NCI-H1436 (cell line): Measurements from ENCODE around the gene CSTF1.
"Not testable (repeated sequence)": the region's sequence is repeated elsewhere in the genome, so short reads cannot be mapped to it uniquely, and the experiment has no call there.

Source experiments
- DNase-seq: peaks from one replicate; lab custom pipeline; 2025; lab: John Stamatoyannopoulos, UW

Gene CSTF1

DNA sequence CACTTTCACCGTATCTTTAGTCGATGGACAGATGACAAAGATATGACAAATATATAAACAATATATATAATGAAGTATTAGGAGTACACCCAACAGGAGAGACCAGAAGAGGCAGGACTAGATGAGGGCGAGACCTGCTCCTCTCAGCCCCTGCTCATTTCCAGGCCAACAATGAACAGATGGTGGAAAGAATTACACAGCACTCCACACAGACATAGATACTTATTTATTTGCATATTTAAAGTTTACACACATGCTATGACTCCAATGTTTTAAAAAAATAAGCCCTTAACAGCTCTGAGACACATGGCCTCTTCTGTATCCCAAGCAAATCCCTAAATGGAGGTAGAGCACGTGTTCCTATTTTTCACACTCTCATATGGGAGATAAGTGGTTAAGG is 23.3 kb upstream of the CSTF1 start:
- no peak for DNase-seq

DNA sequence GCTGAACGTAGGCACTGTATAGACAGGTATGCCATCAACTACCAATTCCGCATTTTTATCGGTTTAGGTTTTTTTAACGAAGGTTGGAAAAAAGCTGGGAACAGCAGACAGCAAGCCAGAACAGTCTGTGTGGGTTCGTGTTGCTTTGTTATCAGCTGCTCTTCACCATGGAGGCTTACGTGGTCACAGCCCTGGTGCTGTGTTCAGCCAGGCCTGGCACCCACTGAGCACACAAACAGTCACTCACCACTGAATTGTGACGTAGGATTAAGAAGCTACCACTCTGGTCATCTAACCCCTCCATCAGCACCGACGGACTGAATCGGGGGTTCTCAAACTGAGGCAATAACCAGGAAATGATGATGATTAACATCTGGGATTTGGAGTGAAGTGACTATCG is 20.5 kb upstream of the CSTF1 start:
- DNase-seq: no peak

GRCh38 chr20:56372850-56373249 is 19.6 kb upstream of the CSTF1 start:
- DNase-seq: no peak

- DNase-seq: no peak
Observed at GRCh38 chr20:56373942-56374341, 18.5 kb upstream of the CSTF1 start.

GRCh38 chr20:56376331-56376730 is 16.1 kb upstream of the CSTF1 start:
- no peak for DNase-seq

- no peak for DNase-seq
Observed at GRCh38 chr20:56378386-56378785, 14.1 kb upstream of the CSTF1 start.

DNA sequence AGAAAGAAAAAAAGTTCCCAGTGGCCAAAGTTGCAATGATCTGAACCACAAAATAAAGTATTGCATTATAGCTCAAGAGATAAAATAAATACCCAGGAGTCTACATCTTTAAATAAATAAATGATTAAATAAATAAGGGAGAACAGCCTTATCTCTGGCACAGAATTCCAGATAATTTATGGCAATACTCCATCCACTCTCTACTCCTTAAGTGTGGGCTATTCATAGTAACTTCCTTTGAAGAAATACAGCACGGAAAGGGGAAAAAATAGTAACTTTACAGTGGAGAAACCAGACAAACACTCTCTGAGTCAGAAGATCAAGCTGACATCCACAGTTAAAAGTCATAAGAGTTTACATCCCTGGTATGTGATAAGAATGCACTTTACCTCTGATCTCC is 12.1 kb upstream of the CSTF1 start:
- no peak for DNase-seq

- DNase-seq: no peak
Observed at GRCh38 chr20:56381501-56381900, 10.9 kb upstream of the CSTF1 start.

- DNase-seq: no peak
Observed at GRCh38 chr20:56382696-56383095, 9.7 kb upstream of the CSTF1 start.

DNA sequence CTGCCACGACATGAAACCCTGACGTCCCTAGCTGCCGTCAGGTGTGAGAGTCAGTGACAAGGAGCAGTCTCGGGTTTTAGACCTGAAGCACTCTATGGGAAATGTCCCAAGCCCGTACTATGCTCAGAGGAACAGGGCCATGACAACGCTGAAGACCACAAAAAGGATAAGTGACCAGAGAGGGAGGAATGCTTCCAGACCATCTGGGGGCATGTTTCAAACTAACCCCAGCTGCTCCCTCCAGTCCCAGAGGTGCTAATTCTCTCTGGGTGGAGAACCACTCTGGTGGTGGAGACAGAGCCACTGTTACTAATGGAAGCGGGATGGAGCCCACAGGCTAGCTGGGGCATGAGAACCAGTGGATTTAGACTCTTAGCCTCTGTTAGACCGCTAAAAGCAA is 9.1 kb upstream of the CSTF1 start:
- DNase-seq: no peak

DNA sequence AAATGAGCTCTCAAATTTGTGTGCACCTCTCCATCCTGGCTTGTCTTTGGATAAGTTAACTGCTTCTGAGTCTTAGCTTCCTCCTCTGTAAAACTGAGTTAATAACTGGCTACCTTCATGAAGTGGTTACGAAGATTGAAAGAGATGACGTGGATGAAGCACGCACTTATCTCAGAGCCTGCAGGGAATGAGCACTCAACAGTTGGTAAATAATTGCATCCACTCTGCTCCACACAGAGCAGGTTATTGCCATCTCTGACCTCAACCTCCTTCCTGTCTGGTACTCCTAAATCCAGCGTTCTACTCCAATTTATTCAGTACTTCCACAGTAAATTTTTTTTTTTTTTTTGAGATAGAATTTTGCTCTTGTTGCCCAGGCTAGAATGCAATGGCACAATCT is 7.3 kb upstream of the CSTF1 start:
- DNase-seq: no peak

DNA sequence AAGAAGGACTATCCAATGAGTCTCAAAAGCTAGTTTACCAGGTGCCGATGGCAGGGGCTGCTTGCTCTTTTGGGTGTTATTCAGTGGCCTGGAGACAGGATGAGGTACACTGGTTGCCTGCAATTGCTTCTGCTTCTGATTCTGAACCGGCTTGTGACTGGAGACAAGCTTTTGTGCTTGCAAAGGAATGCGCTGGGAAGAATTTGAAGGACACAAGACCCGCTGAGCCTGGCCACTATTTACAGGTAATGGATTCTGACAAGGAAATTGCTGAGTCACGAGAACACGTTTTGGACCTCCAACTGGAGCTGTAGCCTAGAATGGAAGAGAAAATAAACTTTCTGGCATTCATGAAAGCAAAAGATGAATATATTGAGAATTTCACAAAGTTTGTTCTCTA is 6.2 kb upstream of the CSTF1 start:
- DNase-seq: no peak

- no peak for DNase-seq
Observed at GRCh38 chr20:56388882-56389281, 3.6 kb upstream of the CSTF1 start.

DNA sequence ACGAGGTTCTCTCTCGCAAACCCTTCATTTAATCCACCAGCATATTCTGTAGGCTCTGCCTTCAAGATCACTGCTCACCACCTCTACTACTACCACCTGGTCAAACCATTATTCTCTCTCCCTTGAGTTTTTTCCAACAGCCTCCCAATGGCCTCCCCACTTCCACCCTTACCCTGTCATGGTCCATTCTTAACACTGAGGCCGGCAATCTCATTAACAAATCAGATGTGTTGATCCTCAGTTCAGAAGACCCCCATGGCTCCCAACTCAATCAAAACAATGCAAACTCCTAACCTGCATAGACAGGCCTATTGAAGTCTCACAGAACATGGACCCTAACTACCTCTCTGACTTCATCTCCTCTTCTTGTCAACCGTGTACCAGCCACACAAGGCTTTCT is 2.6 kb upstream of the CSTF1 start:
- no peak for DNase-seq

DNA sequence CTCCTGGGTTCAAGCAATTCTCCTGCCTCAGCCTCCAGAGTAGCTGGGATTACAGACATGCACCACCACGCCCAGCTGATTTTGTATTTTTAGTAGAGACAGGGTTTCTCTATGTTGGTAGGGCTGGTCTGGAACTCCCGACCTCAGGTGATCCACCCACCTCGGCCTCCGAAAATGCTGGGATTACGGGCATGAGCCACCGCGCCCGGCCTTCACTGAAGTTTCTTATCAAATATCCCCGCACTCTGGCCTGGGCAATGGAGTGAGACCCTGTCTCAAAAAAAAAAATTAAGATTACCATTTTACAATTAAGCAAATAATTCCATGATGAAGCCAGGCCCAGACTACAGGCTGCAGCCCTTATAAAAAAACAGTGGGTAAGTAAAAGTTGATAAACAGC is 2.0 kb upstream of the CSTF1 start:
- DNase-seq: not testable (repeated sequence)

GRCh38 chr20:56391037-56391436 is 1.4 kb upstream of the CSTF1 start:
- no peak for DNase-seq

GRCh38 chr20:56391596-56392131 is 781 bp upstream of the CSTF1 start:
- DNase-seq: no peak

- DNase-seq: no peak
Observed at GRCh38 chr20:56392881-56393482, 537 bp downstream of the CSTF1 start.

DNA sequence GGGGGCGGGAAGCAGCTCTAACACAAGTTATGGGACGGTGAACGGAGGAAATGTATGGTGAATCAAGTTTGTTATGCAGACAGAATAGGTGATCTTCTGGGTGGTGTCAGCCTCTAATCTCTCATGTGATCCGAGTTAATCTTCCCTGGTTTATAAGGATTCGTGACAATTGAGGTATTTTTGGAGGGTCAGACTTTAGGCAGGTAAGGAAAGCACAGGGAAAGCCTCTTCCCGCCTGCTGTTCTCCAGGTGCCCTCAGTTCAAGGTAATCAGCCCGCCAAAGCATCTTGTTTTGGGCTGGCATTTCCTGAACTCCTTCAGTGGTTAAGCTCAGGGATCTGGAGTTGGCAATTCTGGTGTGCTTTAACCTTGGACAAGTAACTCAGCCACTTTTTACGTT is 1.2 kb downstream of the CSTF1 start:
- DNase-seq: no peak

GRCh38 chr20:56395166-56395565 is 2.7 kb downstream of the CSTF1 start:
- DNase-seq: no peak

- peak; percentile 43 for DNase-seq
Observed at GRCh38 chr20:56400001-56400640, 7.7 kb downstream of the CSTF1 start.

GRCh38 chr20:56403465-56403864 is 11.0 kb downstream of the CSTF1 start:
- no peak for DNase-seq

GRCh38 chr20:56405356-56405755 is 12.9 kb downstream of the CSTF1 start:
- DNase-seq: not testable (repeated sequence)

DNA sequence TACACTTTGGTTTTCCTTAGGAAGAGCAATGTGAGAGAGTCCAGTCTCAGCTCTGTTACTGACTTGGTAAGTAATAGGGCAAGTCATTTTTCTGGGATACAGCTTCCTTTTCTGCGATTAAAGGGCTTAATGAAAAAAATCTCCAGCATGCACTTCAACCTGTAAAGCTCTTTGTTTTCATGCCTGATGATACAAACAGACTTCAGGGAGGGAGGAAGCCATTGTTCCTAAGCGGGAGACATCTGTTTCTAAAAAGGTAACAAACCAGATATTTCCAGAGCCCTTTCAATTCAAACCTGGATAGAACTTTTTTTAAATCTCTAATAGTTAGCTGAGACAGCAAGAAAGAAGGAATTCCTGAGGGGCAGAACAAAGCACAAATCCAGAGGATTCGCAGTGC is 14.5 kb downstream of the CSTF1 start:
- DNase-seq: no peak
